GM12878 (cell line): ENCODE measurements around the gene F13A1. TPM values are rescaled to one million over a fixed set of nuclear protein-coding genes. Genes with fewer than 3 reads are reported as not detected.
A peak's percentile ranks its signal among the peaks of the same experiment; 100 is the strongest.

Source experiments
- ATAC-seq: fragments of 200-7000 bp; cut with Tn5 transposase; 3 replicates; pipeline ENCODE4 v1.9.1; 2020; ENCODE audit warnings: mild to moderate bottlenecking, moderate library complexity
- BruUV-seq: library from RNA; stranded (reverse); fragments of 400-500 nt; replicated peaks from 2 replicates; lab custom pipeline; 2021; lab: Mats Ljungman, UMichigan
- CTCF ChIA-PET: fragments of 300-600 bp; sonication (Branson Sonifier 250); formaldehyde crosslinking; extraction: SDS; loops from one replicate; lab custom pipeline; 2021; ENCODE audit warnings: inconsistent platforms; lab: Yijun Ruan, JAX
- POLR2A ChIA-PET: fragments of 350-600 bp; formaldehyde crosslinking; extraction: SDS; loops from one replicate; lab custom pipeline; 2021; ENCODE audit warnings: inconsistent platforms; lab: Charles Lee
- RAD21 ChIA-PET: fragments of 300-600 bp; sonication (Branson Sonifier 250); formaldehyde crosslinking; loops from one replicate; lab custom pipeline; 2023; ENCODE audit warnings: antibody characterized with exemption; ENCODE audit not compliant: unreplicated experiment; lab: Charles Lee
- SMC1A ChIA-PET: fragments of 300-600 bp; sonication (Branson Sonifier 250); formaldehyde crosslinking; loops from one replicate; lab custom pipeline; 2023; ENCODE audit not compliant: unreplicated experiment, uncharacterized antibody; lab: Charles Lee
- DNase-seq: peaks from one replicate; pipeline ENCODE4 v3.0.0-alpha.2; 2011; ENCODE audit warnings: low read depth, low spot score
- FAIRE-seq: peaks from 3 replicates; lab custom pipeline; 2011; peaks lifted over from hg19 to GRCh38; lab: Jason Lieb, UNC
- H2AFZ ChIP-seq: 2 replicates; pipeline ENCODE4 v1.6.0; 2011; ENCODE audit warnings: low read depth, low read length, control low read depth; ENCODE audit not compliant: control insufficient read depth
- H3K27ac ChIP-seq: 2 replicates; pipeline ENCODE4 v1.5.1; 2011; ENCODE audit warnings: control low read depth; ENCODE audit not compliant: control insufficient read depth, insufficient read depth
- H3K27me3 ChIP-seq, 2 experiments: replicated peaks in 1 of 2; 2 replicates each; pipeline versions ENCODE4 v1.6.0 to v1.6.1; 2011; ENCODE audit warnings: low read length in 1 of 2; ENCODE audit not compliant: control insufficient read depth in 2 of 2, insufficient read depth in 2 of 2
- H3K36me3 ChIP-seq, 2 experiments: 2 replicates each; pipeline ENCODE4 v1.5.1; 2011; ENCODE audit warnings: low read length in 1 of 2; ENCODE audit not compliant: control insufficient read depth in 2 of 2, insufficient read depth in 2 of 2
- H3K4me1 ChIP-seq: 2 replicates; pipeline ENCODE4 v1.6.1; 2011; ENCODE audit warnings: mild to moderate bottlenecking, low read length, moderate library complexity, mixed read lengths; ENCODE audit not compliant: control insufficient read depth, insufficient read depth
- H3K4me2 ChIP-seq: 2 replicates; pipeline ENCODE4 v1.6.0; 2011; ENCODE audit warnings: control low read depth; ENCODE audit not compliant: control insufficient read depth, insufficient read depth
- H3K4me3 ChIP-seq: fragments of 200-600 bp; sonication (generic); 2 replicates; pipeline ENCODE4 v1.5.1; 2016
- H3K79me2 ChIP-seq: 2 replicates; pipeline ENCODE4 v1.6.0; 2011; ENCODE audit warnings: low read length; ENCODE audit not compliant: control insufficient read depth, insufficient read depth
- H3K9ac ChIP-seq: 2 replicates; pipeline ENCODE4 v1.8.0; 2011; ENCODE audit warnings: low read length, control low read depth, mixed read lengths; ENCODE audit not compliant: control insufficient read depth, insufficient read depth
- H3K9me3 ChIP-seq: replicated peaks from 3 replicates; pipeline ENCODE4 v1.5.1; 2011; ENCODE audit warnings: mild to moderate bottlenecking, low read length; ENCODE audit not compliant: control insufficient read depth, insufficient read depth
- H4K20me1 ChIP-seq: 2 replicates; pipeline ENCODE4 v1.6.0; 2011; ENCODE audit not compliant: control insufficient read depth, insufficient read depth
- ATF7 ChIP-seq: fragments of 450-650 bp; IDR thresholded peaks from 2 replicates; pipeline ENCODE4 v1.6.1; 2016; ENCODE audit warnings: low read depth, mild to moderate bottlenecking
- HDAC2 ChIP-seq: fragments of 200-600 bp; sonication (generic); IDR thresholded peaks from 2 replicates; pipeline ENCODE4 v1.6.1; 2017
- IKZF1 ChIP-seq: fragments of 450-650 bp; conservative IDR thresholded peaks from 2 replicates; pipeline ENCODE4 v1.6.1; 2017; ENCODE audit warnings: antibody characterized with exemption, mild to moderate bottlenecking
- KLF5 ChIP-seq: fragments of 450-650 bp; IDR thresholded peaks from 2 replicates; pipeline ENCODE4 v1.6.1; 2014; ENCODE audit warnings: mild to moderate bottlenecking; ENCODE audit not compliant: partially characterized antibody
- MTA2 ChIP-seq: fragments of 450-650 bp; IDR thresholded peaks from 2 replicates; pipeline ENCODE4 v1.6.1; 2016; ENCODE audit warnings: low read depth, mild to moderate bottlenecking, moderate library complexity
- POLR2A ChIP-seq: IDR thresholded peaks from 2 replicates; pipeline ENCODE4 v1.6.1; 2011; ENCODE audit warnings: low read depth, mild to moderate bottlenecking, low read length
- POU2F2 ChIP-seq: IDR thresholded peaks from 3 replicates; pipeline ENCODE4 v1.6.1; 2011; ENCODE audit warnings: low read depth, mild to moderate bottlenecking, low read length, borderline replicate concordance
- RAD21 ChIP-seq: IDR thresholded peaks from 2 replicates; pipeline ENCODE4 v1.6.1; 2011; ENCODE audit warnings: mild to moderate bottlenecking, low read depth, low read length, moderate library complexity; ENCODE audit not compliant: insufficient read depth
- WGBS: methylation state at CpG from one replicate; pipeline ENCODE4 v1.1.6; 2016; ENCODE audit warnings: low lambda C conversion rate; ENCODE audit not compliant: insufficient replicate concordance, insufficient coverage; ENCODE audit errors: missing lambda C conversion rate; 5-methylcytosine and 5-hydroxymethylcytosine counted together
- in situ Hi-C: fragments of 300-500 bp; cut with MboI; formaldehyde crosslinking; loops from 9 replicates; pipeline ENCODE4 v1.14.3; 2018; ENCODE audit warnings: mixed read lengths
- intact Hi-C: fragments of 100-400 bp; cut with micrococcal nuclease; formaldehyde crosslinking; loops from one replicate; pipeline ENCODE4 v1.14.2; 2022; ENCODE audit not compliant: unreplicated experiment
- polyA plus RNA-seq, 11 experiments: library from polyadenylated mRNA; depleted of rRNA in 4 of 11; unstranded in 6 of 11; stranded (reverse) in 5 of 11; fragments of >200 nt; fragmentation: Nextera tagmentation in 4 of 11; fragmentation: Illumina TruSeq in 1 of 11; extraction: Ambion mirVana in 4 of 11; extraction: Trizol in 1 of 11; gene quantifications; 1 replicate in 1 of 11; 2 replicates in 10 of 11; pipeline versions ENCODE4 v1.2.1 to v1.2.3, GENCODE V29; 2011 to 2016; ENCODE audit warnings: inconsistent platforms in 2 of 11, missing spikeins in 2 of 11, low read depth in 1 of 11
- total RNA-seq, 4 experiments: library from RNA; depleted of rRNA in 3 of 4; stranded (reverse); fragments of >200 nt in 3 of 4; fragmentation: Illumina TruSeq in 1 of 4; extraction: Trizol in 1 of 4; gene quantifications; 2 replicates each; pipeline versions ENCODE4 v1.2.1 to v1.2.3, GENCODE V29; 2013 to 2021
- TF ChIP-seq, protein P1 (sequence below): fragments of 450-650 bp; IDR thresholded peaks from 2 replicates; pipeline ENCODE4 v1.6.1; 2016; ENCODE audit warnings: mild to moderate bottlenecking

The F13A1 gene
- total and polyA plus RNA-seq, 10 of the 15 experiments (the other 5 are each of a cell fraction or from before 2014, with no cell fraction given): 0.48 to 1.8 (median 1.0) TPM

- WGBS: 0% methylated on average over 2 of the region's 2 CpGs
- DNase-seq: peak; percentile 21
- ATAC-seq: peak; percentile 95
- H3K27me3 ChIP-seq: no peaks in the 10 kb centered on the region
- no peak overlapping the region for H3K4me2 ChIP-seq
- intact Hi-C loops: no loop called here
- no peak overlapping the region for H3K27ac ChIP-seq
- no peak overlapping the region for H3K4me3 ChIP-seq
- H3K36me3 ChIP-seq: no peaks in the 10 kb centered on the region
- no TSS peak for BruUV-seq
- no peaks in the 10 kb centered on the region for H4K20me1 ChIP-seq
- no peaks in the 10 kb centered on the region for H3K9me3 ChIP-seq
- no peaks in the 10 kb centered on the region for H3K4me1 ChIP-seq
- ChIA-PET SMC1A (interaction anchor here (0.7 to 1.7 kb wide), 11 partner anchors 9 to 247 kb away, joined by 3 to 8 read pairs (median 4); no protein-coding TSS in a partner anchor), CTCF (interaction anchor here (1.1 to 2.4 kb wide), 5 partner anchors 15 to 38 kb away, joined by 3 to 7 read pairs (median 4); no protein-coding TSS in a partner anchor), RAD21 (interaction anchor here (1.2 to 1.9 kb wide), 2 partner anchors 87 to 145 kb away, joined by 3 to 8 read pairs; no protein-coding TSS in a partner anchor), POLR2A (no interaction called here)
- in situ Hi-C loops: no loop called here
- TF ChIP-seq IKZF1: 0 out of 2 replicates have a peak, but pooled peaks have one; percentile 17
- no peak for TF ChIP-seq KLF5
- 0 out of 2 replicates have a peak, but pooled peaks have one; percentile 18 for TF ChIP-seq ATF7
- TF ChIP-seq, protein P1, sequence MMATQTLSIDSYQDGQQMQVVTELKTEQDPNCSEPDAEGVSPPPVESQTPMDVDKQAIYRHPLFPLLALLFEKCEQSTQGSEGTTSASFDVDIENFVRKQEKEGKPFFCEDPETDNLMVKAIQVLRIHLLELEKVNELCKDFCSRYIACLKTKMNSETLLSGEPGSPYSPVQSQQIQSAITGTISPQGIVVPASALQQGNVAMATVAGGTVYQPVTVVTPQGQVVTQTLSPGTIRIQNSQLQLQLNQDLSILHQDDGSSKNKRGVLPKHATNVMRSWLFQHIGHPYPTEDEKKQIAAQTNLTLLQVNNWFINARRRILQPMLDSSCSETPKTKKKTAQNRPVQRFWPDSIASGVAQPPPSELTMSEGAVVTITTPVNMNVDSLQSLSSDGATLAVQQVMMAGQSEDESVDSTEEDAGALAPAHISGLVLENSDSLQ: no peak
- TF ChIP-seq MTA2: 0 out of 2 replicates have a peak, but pooled peaks have one; percentile 20
- TF ChIP-seq POLR2A: no peak
- FAIRE-seq: peak; percentile 69
- no peaks in the 10 kb centered on the region for H3K79me2 ChIP-seq
- no peak overlapping the region for H3K9ac ChIP-seq
- H2AFZ ChIP-seq: no peak overlapping the region; the same call in 1 of the 2 replicates
Observed at GRCh38 chr6:6246544-6246943, 73.9 kb downstream of the F13A1 start.

DNA sequence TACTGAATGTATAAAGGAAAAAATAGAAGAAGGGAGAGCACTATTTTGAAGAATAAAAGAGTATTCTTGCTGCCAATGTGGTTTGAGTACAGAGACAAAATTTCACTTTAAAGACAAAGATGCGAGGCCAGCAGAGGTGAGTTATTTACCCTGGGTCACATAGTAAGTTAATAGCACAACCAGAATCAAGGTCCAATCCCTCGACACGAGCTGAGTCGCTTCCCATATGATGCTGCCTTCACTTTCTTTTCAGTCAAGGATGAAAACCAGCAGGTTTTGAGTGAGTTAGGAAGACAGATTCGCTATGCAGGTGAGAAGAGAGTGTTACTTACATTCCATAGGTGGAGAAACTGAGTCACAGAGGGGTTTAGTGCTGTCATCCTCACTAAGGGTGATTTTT lies 75.8 kb downstream of the F13A1 start:
- Histone ChIP-seq H3K79me2 (no peaks in the 10 kb centered on the region), H3K9ac (no peak overlapping the region), H3K4me2 (no peak overlapping the region), H3K9me3 (no peaks in the 10 kb centered on the region), H3K4me3 (no peak overlapping the region), H3K27me3 (no peaks in the 10 kb centered on the region), H3K27ac (no peak overlapping the region), H3K4me1 (no peaks in the 10 kb centered on the region), H4K20me1 (no peaks in the 10 kb centered on the region), H2AFZ (no peak overlapping the region), H3K36me3 (no peaks in the 10 kb centered on the region)
- ChIA-PET CTCF (no interaction called here), POLR2A (no interaction called here), RAD21 (no interaction called here), SMC1A (no interaction called here)
- in situ Hi-C loops: no loop called here
- TF ChIP-seq RAD21 (no peak), HDAC2 (no peak), POU2F2 (no peak)
- no TSS peak for BruUV-seq
- ATAC-seq (no peak), FAIRE-seq (no peak), DNase-seq (no peak)
- 27% methylated on average over 5 of the region's 5 CpGs for WGBS
- intact Hi-C loops: no loop called here
